ENCODE data around the gene CFHR4. TPM values are rescaled to one million over a fixed set of nuclear protein-coding genes. Genes with fewer than 3 reads are reported as not detected.
"Not testable (repeated sequence)": the region's sequence is repeated elsewhere in the genome, so short reads cannot be mapped to it uniquely, and the experiment has no call there.

The CFHR4 gene
- polyA plus RNA-seq (ENCODE audit: insufficient read depth in 1 of 5, insufficient read length in 5 of 5, low replicate concordance in 1 of 5), result under 1 TPM in 3 of 5 donors, not detected in 2; 0.09 to 0.30 (median 0.19) TPM
- long read RNA-seq, donor 1, result 0 reads
- long read RNA-seq, donor 2, result 0 reads
- long read RNA-seq, donor 3, result 0 reads
- long read RNA-seq, donor 4, result 0 reads
- long read RNA-seq, donor 5, result 0 reads
- long read RNA-seq, donor 6, result 0 reads
- long read RNA-seq, donor 7, result 0 reads
- long read RNA-seq, donor 8, result 0 reads

DNA sequence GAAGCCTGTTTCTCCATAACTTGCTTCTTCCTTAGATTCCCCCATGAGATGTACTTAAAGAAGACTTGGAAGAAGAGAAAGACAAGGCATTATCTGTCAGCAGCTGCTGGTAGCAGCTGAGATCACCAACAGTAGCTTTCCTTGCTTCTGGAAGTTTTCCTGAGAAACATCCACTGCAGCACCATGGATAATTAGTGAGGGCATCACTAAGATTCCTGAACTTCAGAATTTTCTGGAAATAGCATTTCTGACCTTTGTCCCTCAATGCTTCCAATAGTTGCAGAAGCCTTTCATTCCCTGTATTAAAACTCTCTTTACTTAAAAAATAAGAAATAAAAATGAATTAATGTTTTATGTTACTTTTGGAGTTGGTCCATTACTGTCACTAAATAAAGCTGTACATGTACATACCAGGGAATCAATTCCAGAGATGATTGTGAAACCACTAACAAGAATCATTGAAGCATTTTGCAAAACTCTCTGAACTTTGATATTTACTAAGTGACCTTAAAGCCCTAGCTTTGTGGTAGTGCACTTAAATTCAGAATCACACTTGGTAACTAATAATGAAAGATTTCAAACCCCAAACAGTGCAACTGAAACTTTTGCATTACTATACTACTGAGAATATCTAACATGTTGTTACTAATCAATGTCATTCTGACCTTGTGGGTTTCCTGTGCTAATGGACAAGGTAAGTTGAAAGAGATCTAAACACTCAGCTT lies at the start of gene CFHR4:
CFHR4 (plus strand) TSS at position 538 of the 725 bp plus-strand sequence; CDS start at position 637, 99 bp downstream.
- no peak for DNase-seq

DNA sequence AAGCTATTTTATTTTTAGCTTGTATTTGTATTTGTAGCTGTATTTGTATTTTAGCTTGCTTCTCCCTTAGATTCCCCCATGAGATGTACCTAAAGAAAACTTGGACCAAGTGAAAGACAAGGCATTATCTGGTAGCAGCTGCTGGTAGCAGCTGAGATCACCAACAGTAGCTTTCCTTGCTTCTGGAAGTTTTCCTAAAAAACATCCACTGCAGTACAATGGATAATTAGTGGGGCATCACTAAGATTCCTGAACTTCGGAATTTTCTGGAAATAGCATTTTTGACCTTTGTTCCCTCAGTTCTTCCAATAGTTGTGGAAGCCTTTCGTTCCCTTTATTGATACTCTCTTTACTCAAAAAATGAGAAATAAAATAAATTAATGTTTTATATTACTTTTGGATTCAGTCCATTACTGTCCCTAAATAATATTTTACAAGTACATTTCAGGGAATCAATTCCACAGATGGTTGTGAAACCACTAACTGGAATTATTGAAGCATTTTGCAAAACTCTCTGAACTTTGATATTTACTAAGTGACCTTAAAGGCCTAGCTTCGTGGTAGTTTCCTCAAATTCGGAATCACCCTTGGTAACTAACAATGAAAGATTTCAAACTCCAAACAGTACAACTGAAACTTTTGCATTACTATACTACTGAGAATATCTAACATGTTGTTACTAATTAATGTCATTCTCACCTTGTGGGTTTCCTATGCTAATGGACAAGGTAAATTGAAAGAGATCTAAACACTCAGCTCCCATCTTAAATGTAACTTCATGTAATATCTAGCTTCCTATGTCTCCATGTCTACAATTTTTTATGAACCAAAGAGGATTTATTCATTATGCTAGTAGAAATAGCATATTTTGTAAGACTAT lies 38.0 kb upstream of the CFHR4 start:
- not testable (repeated sequence) for DNase-seq

DNA sequence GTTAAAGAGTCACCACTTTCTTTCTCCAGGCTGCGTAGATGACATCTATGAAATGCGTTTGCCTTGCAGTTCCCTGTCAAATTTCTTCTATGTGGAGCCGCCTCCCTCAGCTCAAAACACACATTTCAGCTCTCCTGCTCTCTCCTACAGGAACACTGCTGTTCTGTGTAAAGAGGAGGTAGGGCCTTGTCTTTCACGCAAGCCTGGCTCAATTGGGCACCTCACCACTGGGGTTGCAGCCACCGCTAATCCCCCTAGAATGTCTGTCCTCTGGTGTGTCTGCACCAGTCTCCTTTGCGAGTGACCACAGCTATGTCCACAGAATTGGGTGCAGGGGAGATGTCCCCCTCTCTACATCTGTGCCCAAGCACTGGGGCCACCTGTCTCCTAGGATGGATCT lies 31.8 kb upstream of the CFHR4 start:
- DNase-seq, result no peak

DNA sequence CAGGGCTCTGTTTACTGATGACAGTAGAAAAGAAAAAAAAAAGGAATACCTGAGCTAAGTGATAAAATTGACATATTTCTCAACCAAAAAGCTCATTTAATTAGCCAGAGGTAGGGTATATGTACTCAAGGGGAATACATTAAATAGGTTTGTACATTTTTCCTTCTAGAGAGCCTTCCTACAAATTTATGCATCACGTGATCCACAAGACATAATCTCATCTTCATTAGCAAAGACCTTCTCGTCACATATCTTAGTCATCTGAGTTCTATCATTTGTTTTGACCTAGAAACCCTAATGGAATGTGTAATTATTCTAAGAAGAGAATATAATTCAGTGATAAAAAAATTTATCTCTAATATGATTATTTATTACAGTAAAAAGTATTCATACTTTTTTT lies 30.7 kb upstream of the CFHR4 start:
- no peak for DNase-seq

DNA sequence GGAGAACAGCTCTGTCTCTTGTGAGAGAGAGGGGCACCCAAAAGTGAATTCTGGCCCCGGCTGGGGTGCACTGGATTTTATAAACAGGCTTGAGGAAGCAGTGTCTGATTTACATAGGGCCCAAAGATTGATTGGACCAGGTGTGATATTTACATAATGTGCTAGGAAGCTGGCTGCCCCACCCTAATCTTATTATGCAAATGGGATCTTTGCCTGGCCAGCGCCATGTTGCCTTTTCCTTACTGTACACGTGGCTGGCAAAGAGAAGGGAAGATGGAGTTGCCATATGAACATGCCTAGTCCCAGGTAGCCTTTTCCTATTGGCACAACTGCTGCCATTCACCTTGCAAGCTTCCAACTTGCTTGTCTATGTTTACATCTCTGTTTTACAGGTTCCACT lies 29.0 kb upstream of the CFHR4 start:
- no peak for DNase-seq

DNA sequence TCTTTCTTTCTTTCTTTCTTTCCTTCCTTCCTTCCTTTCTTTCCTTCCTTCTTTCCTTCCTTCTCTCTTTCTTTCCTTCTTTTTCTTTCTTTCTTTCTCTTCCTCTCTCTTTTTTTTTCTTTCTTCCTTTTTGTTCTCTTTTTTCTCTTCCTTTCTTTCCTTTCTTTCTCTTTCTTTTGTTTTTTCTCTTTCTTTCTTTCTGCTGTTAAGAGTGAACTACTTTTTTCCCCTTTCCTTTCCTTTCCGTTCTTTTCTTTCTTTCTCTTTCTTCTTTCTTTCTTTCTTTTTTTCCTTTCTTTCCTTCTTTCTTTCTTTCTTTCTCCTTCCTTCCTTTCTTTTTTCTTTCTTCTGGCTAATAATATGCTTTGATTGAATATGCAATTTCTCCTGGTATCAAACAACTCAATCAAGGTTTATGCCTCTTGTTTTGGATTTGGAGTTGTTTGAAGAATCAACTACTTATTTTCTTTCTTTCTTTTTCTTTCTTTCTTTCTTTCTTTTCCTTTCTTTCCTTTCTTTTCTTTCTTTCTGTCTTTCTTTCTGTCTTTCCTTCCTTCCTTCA lies 27.4 kb upstream of the CFHR4 start:
- no peak for DNase-seq

DNA sequence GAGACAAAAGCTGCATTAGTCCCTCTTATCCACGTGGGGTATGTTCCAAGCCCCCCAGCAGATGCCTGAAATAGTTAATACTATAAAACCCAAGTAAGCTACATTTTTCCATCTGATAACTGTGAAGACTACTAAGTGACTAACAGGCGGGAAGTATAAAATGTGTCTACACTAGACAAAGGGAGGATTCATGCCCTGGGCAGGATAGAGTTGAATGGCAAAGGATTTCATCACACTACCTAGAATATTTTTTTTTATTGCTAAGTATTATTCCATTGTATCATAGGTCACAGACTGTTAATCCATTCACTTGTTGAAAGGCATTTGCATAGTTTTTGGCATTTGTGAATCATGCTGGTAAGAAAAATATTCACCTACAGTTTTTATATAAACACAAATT lies 26.4 kb upstream of the CFHR4 start:
- no peak for DNase-seq

DNA sequence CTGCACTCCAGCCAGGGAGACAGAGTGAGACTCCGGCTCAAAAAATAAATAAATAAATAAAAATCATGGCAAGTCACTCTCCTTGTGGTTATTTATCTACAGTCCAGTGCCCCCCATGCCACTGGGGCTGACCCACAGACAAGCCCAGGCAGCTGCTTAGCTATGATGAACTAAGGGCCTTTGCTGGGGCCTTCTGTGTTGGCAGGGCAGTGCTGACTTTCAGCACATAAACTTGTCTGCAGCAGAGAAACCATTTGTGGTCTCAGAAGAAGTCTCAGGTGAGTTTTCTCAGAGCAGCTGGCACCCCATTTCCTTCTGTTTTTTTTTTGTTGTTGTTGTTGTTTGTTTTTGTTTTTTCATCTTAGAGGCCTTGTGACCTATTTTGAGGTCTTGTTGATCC lies 20.9 kb upstream of the CFHR4 start:
- DNase-seq, result no peak

DNA sequence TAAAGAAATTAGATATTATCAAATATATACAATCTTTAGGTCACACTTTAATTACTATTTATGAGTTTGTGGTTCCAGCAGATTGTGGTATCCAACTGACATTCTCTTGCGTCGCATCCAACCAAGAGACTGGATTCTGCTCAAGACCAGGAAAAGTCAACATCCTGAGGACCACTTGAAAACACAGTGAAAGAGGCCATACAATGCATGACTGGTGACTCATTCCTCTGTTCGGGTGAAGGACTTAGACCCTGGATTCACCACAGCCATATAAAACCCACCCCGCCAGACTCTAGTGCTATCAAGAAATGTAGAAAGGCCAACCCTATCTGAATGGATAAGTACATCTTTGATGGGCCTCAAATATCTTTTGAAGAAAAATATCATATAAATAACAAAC lies 14.5 kb upstream of the CFHR4 start:
- no peak for DNase-seq

DNA sequence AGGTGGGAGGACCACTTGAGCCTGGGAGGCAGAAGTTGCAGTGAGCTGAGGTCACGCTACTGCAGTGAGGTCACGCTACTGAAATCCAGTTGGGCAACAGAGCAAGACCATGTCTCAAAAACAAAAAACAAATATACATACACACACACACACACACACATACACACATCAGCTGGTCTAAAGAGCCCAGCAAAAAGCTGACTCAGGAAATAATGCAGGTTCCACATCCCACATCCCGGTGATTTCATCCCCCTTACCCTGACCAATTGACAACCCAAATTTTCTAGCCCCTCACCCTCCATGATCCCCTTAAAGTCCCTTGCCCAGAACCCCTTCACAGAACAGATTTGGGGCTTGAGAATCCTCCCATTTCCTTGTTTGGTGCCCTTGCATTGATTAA lies 11.9 kb upstream of the CFHR4 start:
- no peak for DNase-seq

DNA sequence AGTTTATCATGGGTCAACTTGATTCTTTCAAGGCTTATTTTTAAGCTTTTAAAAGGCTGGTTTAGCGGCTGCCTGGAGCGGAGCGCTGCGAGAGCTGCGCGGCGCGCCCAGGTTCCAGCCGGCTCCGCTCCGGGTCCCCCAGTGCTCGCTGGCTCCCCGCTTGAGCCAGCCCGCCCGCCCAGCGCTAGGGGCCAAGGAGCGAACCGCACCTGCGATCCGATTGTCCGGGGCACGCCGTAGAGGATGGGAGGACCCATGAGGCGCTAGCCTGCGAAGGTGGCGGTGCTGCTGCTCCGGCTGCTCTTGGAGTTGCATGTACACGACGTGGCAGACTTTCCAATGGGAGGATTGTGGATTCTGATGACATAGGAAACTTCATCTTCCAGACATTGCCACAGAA lies 9.9 kb upstream of the CFHR4 start:
- DNase-seq, result peak in 1 of 2 donors; percentile 9

DNA sequence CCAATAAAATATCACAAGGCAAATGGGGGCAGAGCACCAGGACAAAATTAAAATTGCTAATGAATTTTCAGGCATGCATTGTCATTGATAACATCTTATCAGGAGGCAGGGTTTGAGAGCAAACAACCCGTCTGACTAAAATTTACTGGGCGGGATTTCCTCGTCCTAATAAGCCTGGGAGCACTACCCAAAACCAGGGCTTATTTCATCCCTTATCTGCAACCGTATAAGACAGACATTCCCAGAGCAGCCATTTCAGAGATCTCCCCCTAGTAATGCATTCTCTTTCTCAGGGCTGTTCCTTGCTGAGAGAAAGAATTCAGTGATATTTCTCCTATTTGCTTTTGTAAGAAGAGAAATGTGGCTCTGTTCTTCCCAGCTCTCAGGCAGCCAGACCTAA lies 1.3 kb upstream of the CFHR4 start:
- not testable (repeated sequence) for DNase-seq

DNA sequence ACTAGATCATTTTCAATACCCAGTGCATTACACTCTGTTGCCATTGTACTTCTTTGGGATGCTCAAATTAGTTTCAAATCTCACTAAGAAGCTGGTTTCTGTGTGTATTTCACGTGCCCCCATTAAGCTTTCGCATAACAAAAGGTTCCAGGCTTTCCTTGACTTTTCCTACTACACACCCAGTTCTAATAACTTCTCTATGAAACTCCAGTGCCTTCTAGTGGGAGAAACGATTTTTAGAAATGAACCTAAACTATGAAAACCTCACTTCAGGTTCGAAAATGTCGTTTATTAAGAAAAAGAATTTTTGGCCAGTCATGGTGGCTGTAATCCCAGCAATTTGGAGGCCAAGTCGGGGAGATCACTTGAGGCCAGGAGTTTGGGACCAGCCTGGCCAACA lies 2.8 kb downstream of the CFHR4 start:
- no peak for DNase-seq

DNA sequence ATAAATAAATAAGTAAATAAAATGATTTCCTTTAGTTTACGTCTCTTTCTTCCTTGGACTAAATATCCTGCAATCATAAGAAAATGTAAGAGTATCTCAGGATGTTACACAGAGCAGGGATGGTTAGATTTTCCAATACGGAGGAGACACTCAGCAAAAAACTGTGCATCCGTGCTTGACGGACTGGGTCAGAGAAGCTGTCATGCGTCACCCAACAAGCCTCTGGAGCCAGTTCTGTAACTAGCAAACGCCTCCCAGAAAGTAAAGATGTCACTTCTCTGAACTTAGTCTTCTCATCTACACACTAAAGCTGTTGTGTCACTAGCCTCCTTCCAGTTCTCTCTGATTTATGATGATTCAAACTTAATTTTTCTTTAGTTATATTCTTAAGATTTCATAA lies 3.4 kb downstream of the CFHR4 start:
- DNase-seq, result no peak

DNA sequence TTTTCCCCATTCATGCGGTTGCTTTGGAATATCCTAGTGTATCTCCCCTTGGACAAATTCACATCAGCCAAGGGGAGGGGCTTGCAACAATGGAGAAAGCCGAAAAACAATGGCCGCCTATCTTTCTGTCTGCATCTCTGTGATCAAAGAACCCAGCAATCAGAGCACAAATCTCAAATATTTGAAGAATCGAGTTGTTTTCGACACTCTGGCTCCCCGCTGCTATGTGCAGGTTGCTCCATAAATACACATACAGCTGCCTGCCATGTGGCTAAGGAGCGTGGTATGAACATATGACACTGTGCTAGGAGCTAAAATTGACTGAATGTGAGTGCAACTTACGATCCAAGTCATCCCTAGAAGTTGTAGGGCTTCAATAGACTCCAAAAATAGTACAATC lies 8.5 kb downstream of the CFHR4 start:
- no peak for DNase-seq

DNA sequence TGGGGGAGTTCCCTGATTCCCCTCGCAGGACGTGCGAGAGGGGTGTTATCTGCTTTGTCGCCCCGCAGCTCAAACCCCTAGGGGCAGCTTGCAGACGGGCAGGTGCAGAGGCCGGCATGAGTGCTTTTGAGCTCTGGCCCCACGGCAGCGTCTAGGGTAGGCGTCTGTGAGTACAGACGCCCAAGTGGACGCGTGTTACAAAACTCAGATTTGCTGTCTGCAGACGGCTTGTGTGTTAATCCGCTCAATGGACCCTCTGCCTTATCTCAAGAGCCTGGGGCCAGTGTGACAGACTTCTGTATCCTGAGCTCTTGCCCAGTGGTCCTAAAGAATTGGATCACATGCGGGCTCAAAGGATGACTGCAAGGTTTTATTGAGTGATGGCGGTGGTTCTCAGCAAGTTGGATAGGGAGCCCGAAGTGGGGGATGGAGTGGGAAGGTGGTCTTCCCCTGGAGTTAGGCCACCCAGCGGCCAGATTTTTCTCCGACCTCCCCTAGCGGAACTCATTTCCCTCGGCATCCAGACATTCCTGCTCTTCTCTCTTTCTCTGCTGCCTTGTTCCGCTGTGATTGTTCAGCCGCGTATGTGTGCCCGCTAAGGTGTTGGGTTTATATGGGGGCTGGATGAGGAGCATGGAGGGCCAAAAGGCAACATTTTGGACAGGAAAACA lies 9.4 kb downstream of the CFHR4 start:
- DNase-seq, result no peak

DNA sequence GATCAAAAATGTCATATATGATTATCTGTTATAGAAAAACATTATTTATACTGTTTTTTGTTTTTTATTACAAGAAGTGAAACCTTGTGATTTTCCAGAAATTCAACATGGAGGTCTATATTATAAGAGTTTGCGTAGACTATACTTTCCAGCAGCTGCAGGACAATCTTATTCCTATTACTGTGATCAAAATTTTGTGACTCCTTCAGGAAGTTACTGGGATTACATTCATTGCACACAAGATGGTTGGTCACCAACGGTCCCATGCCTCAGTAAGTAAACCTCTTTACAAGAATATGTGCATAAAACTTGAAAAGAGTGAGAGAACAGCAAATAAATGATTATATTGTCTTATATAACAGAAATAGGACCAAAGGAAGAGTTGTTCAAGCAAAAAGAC lies 14.5 kb downstream of the CFHR4 start:
- DNase-seq, result no peak

DNA sequence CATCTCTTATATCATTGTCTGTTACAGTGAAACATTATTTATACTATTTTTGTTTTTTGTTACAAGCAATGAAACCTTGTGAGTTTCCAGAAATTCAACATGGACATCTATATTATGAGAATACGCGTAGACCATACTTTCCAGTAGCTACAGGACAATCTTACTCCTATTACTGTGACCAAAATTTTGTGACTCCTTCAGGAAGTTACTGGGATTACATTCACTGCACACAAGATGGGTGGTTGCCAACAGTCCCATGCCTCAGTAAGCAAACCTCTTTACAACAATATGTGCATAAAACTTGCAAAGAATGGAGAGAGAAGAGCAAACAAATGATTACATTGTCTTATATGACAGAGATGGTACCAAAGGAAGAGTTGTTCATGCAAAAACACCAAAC lies 22.4 kb downstream of the CFHR4 start:
- DNase-seq, result no peak

DNA sequence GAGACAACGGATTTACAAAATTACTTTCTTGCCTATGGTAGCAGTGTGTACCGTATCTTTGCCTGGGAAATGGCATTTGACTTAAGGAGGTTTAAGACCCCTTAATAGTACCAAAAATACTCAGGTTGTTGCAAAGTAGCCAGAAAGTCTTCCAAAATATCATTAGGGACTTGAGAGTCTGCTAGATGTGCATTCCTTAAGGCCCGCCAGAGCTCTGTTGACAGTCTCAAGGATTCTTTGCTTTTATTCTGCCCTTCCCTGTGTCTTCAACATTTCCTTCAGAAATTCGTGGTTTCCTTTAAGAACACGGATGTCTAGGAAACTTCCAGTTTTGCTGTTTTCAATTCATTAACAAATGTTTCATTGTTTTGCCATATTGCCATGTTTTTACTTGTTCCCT lies 24.4 kb downstream of the CFHR4 start:
- not testable (repeated sequence) for DNase-seq

DNA sequence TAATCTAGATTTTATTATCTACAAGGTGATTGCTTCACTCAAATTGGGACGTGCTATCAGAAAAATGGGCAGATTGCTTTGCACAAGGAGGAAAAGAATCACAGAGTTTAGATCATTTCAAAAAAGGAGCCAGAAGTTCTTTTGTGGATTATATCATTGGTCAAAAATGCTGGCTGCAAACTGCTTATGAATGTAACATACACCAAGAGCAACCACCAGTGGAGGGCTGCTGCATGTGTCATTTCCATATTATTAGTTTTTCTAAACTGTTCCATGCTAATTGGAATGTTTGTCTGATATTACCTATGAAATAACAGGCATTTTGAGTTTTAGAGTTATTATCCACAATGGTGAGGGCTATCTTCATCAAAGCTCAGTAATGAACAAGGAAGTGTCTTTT lies 39.0 kb downstream of the CFHR4 start:
- not testable (repeated sequence) for DNase-seq

DNA sequence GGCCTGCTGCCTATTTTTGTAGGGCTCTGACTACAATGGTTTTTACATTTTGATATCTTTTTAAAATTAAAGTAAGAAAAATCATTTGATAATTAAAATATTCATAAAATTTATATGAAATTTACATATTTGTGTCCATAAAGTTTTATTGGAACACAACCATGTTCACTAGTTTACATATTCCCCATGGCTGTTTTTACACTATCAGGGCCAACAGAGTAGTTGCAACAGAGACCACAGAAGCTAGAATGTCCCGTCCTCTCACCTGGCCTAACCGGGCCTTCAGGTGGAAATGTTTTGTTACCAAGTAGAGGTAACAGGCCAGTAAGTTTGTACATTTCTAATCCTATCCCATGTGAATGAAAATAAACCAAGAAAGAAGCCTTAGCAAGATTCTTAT lies 45.0 kb downstream of the CFHR4 start:
- DNase-seq, result not testable (repeated sequence)
